Fibroblast of pulmonary artery (primary cell): Measurements from ENCODE around the gene MGAT1.
A peak's percentile ranks its signal among the peaks of the same experiment; 100 is the strongest.
"Not testable (repeated sequence)": the region's sequence is repeated elsewhere in the genome, so short reads cannot be mapped to it uniquely, and the experiment has no call there.

Source experiments
- DNase-seq: peaks from one replicate; pipeline ENCODE4 v3.0.0-alpha.2; 2010; ENCODE audit warnings: low read depth
- H3K4me3 ChIP-seq: replicated peaks from 2 replicates; pipeline ENCODE4 v1.5.1; 2011; ENCODE audit warnings: low read depth, mild to moderate bottlenecking, control low read depth, low read length, moderate library complexity
- TF ChIP-seq, protein P1 (sequence below): IDR thresholded peaks from 2 replicates; pipeline ENCODE4 v1.5.1; 2011; ENCODE audit warnings: mild to moderate bottlenecking, control low read depth, low read length, inconsistent platforms; ENCODE audit errors: missing control alignments

Gene MGAT1

DNA sequence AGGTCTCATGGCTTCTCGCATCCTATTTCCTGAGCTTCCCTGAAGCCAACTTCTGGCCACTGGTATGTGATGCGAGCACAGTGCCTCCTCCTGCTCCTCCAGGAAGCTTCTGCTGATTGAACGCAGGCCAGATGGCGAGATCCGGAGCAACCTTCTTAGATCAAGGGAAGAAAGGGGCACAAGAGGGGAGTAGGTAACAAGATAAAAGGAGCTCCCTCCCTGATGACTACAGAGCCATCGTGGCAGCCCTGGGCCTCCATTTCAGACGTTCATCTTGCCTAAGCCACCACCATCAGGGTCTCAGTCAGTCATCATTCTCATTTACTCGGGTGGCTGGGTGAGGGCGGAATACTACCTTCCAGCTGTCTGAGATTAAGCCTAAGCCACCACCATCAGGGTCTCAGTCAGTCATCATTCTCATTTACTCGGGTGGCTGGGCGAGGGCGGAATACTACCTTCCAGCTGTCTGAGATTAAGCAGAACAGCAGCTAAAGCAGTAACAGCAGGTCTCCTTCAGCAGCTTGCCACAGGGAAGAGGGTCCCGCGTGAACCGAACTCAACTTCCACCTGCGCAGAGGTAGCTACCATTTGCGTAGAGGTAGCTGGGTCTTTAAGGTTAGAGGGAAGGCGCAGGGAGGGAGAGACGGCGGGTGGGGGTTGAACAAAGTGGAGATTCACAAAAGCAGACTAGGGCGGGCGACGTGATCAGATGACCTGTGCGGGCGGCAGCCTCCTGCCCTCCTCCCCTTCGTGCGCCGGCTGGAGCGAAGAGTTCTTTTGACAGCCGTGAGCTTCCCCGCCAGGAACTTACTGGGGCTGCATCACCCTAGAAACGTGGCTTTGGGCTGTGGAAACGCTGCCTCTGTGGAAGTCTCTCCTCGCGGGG lies 27.9 kb upstream of the MGAT1 start:
- peak overlapping the region; percentile 84 for H3K4me3 ChIP-seq
- TF ChIP-seq, protein P1, sequence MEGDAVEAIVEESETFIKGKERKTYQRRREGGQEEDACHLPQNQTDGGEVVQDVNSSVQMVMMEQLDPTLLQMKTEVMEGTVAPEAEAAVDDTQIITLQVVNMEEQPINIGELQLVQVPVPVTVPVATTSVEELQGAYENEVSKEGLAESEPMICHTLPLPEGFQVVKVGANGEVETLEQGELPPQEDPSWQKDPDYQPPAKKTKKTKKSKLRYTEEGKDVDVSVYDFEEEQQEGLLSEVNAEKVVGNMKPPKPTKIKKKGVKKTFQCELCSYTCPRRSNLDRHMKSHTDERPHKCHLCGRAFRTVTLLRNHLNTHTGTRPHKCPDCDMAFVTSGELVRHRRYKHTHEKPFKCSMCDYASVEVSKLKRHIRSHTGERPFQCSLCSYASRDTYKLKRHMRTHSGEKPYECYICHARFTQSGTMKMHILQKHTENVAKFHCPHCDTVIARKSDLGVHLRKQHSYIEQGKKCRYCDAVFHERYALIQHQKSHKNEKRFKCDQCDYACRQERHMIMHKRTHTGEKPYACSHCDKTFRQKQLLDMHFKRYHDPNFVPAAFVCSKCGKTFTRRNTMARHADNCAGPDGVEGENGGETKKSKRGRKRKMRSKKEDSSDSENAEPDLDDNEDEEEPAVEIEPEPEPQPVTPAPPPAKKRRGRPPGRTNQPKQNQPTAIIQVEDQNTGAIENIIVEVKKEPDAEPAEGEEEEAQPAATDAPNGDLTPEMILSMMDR, result no peak
- peak; percentile 38 for DNase-seq

GRCh38 chr5:180829726-180830125 lies 27.1 kb upstream of the MGAT1 start:
- no peak for DNase-seq
- H3K4me3 ChIP-seq, result no peak overlapping the region
- TF ChIP-seq, protein P1, result no peak

GRCh38 chr5:180828756-180829531 lies 26.3 kb upstream of the MGAT1 start:
- not testable (repeated sequence) for DNase-seq, H3K4me3 ChIP-seq

DNA sequence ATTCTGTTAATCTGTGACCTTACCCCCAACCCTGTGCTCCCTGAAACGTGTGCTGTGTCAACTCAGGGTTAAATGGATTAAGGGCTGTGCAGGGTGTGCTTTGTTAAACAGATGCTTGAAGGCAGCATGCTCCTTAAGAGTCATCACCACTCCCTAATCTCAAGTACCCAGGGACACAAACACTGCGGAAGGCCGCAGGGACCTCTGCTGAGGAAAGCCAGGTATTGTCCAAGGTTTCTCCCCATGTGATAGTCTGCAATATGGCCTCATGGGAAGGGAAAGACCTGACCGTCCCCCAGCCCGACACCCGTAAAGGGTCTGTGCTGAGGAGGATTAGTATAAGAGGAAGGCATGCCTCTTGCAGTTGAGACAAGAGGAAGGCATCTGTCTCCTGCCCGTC lies 24.8 kb upstream of the MGAT1 start:
- H3K4me3 ChIP-seq, DNase-seq: not testable (repeated sequence)

DNA sequence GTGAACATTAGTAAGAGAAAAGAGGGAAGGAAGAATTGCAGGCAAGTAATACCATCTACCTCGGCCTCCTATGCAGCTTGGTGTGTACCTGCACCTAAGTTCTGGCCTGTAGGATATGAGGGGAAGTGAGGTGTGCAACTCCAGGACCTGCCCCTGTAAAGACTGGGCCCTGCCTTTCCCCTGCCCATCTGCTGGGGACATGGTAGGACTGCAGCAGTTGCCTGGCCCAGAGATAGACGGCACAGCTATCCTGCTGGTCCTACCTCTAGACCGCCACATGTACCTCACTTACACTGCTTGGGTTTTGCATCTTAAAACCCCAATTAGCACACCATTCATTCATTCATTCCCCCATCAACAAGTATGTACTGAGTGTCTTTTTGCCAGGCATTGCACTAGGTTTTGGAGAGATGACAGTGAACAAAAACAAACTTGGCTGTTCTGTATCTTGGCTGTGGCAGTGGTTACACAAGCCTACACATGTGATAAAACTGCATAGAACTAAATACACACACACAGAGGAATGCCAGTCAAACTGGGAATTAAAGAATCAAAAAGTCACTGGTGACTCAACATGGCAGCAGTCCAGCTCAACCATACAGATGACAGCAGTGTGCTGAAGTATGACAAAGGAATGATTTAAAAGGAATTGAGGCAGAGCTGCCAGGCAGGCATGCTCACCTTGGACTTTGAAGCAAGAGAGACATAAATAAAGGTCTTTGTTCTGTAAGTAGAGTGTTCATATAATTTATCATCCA lies 23.3 kb upstream of the MGAT1 start:
- DNase-seq, result peak; percentile 78
- H3K4me3 ChIP-seq, result no peak overlapping the region
- TF ChIP-seq, protein P1, result no peak

GRCh38 chr5:180824630-180825476 lies 22.2 kb upstream of the MGAT1 start:
- DNase-seq, result no peak
- H3K4me3 ChIP-seq, result no peak overlapping the region
- TF ChIP-seq, protein P1, result no peak

- no peak overlapping the region for H3K4me3 ChIP-seq
- DNase-seq, result no peak
- TF ChIP-seq, protein P1, result no peak
These were observed 21.5 kb upstream of the MGAT1 start for GRCh38 chr5:180823940-180824629.
